GM18873 (cell line): ENCODE results near the gene CDK15.
"Not testable (repeated sequence)": the region's sequence is repeated elsewhere in the genome, so short reads cannot be mapped to it uniquely, and the experiment has no call there.

ENCODE experiments used
- ATAC-seq: cut with Tn5 transposase; IDR thresholded peaks from one replicate; pipeline ENCODE4 v1.9.1; 2021; ENCODE audit warnings: mild to moderate bottlenecking, moderate library complexity, moderate number of reproducible peaks; ENCODE audit not compliant: unreplicated experiment, low FRiP score

The CDK15 gene

GRCh38 chr2:201824212-201824611 lies 17.9 kb downstream of the CDK15 start:
- ATAC-seq, result no peak

GRCh38 chr2:201827621-201828020 lies 21.3 kb downstream of the CDK15 start:
- no peak for ATAC-seq

- no peak for ATAC-seq
Measured at GRCh38 chr2:201828220-201828619, 21.9 kb downstream of the CDK15 start.

GRCh38 chr2:201830666-201831065 lies 24.3 kb downstream of the CDK15 start:
- no peak for ATAC-seq

GRCh38 chr2:201831469-201831868 lies 25.1 kb downstream of the CDK15 start:
- no peak for ATAC-seq

GRCh38 chr2:201833781-201834180 lies 27.4 kb downstream of the CDK15 start:
- ATAC-seq, result no peak

GRCh38 chr2:201835066-201835465 lies 28.7 kb downstream of the CDK15 start:
- ATAC-seq, result no peak

GRCh38 chr2:201837391-201837790 lies 31.1 kb downstream of the CDK15 start:
- no peak for ATAC-seq

- no peak for ATAC-seq
Measured at GRCh38 chr2:201837824-201838431, 31.6 kb downstream of the CDK15 start.

GRCh38 chr2:201839727-201840126 lies 33.4 kb downstream of the CDK15 start:
- ATAC-seq, result no peak

- ATAC-seq, result no peak
Measured at GRCh38 chr2:201840726-201841125, 34.4 kb downstream of the CDK15 start.

- ATAC-seq, result no peak
Measured at GRCh38 chr2:201842131-201842860, 36.0 kb downstream of the CDK15 start.

GRCh38 chr2:201844922-201845321 lies 38.6 kb downstream of the CDK15 start:
- not testable (repeated sequence) for ATAC-seq

- ATAC-seq, result no peak
Measured at GRCh38 chr2:201847481-201847880, 41.1 kb downstream of the CDK15 start.

GRCh38 chr2:201852462-201852861 lies 46.1 kb downstream of the CDK15 start:
- ATAC-seq, result no peak

GRCh38 chr2:201852878-201853415 lies 46.6 kb downstream of the CDK15 start:
- no peak for ATAC-seq

- ATAC-seq, result no peak
Measured at GRCh38 chr2:201854221-201854801, 48.0 kb downstream of the CDK15 start.

- no peak for ATAC-seq
Measured at GRCh38 chr2:201854841-201855240, 48.5 kb downstream of the CDK15 start.

GRCh38 chr2:201855356-201855755 lies 49.0 kb downstream of the CDK15 start:
- ATAC-seq, result no peak

- ATAC-seq, result no peak
Measured at GRCh38 chr2:201857326-201857725, 51.0 kb downstream of the CDK15 start.
